HG02981 (cell line): ENCODE data around the gene LIM2.

ENCODE experiments used
- ATAC-seq: cut with Tn5 transposase; IDR thresholded peaks from one replicate; pipeline ENCODE4 v1.9.1; 2021; ENCODE audit warnings: mild to moderate bottlenecking, moderate library complexity; ENCODE audit not compliant: unreplicated experiment

The LIM2 gene

DNA sequence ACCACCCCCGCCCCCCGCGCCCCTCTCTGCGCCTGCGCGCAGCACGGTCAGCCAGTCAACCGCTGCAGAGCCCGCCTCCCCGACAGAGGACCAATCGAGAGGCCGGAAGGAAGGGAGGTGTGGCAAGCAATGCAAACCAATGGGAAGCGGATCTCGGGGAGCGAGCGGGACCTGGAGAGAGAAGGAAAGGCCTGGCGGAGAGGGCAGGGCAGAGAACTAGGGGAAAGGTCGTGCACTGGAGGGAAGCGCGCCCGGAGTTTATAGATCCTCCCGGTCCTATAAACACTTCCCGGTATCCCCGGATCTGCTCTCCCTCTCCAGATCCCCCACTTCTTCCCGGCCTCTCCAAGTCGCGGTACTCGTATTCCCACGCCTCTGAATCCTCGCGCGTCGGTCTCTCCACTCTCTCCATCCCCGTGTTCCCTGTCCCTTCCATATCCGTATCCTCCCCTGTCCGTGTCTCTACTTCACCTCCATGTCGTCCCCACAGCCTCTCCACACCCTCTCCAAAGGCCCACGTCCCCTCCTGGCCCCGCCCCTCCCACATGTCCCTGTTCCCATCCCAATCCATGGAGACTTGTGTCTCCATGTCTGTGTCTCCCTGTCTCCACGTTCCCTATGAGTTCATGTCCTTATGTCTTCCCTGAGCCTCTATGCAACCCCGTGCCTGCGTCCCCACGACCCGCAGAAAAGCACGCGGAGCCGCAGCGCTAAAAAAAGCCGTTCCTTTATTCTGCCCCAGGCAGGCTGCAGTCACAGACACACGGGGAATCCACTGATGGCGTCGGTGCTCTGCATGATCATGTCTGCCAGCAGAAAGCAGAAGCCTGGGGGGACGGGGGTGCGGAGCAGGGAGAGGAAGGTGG, 21.2 kb downstream of the LIM2 start:
- ATAC-seq = no peak

- ATAC-seq = no peak
These were observed 21.8 kb downstream of the LIM2 start, which contains the start of gene ETFB for GRCh38 chr19:51365965-51366388. ETFB (minus strand) TSS chr19:51366388; CDS start chr19:51366326, 62 bp downstream.

- no peak for ATAC-seq
These were observed 22.4 kb downstream of the LIM2 start for GRCh38 chr19:51365211-51365964.

DNA sequence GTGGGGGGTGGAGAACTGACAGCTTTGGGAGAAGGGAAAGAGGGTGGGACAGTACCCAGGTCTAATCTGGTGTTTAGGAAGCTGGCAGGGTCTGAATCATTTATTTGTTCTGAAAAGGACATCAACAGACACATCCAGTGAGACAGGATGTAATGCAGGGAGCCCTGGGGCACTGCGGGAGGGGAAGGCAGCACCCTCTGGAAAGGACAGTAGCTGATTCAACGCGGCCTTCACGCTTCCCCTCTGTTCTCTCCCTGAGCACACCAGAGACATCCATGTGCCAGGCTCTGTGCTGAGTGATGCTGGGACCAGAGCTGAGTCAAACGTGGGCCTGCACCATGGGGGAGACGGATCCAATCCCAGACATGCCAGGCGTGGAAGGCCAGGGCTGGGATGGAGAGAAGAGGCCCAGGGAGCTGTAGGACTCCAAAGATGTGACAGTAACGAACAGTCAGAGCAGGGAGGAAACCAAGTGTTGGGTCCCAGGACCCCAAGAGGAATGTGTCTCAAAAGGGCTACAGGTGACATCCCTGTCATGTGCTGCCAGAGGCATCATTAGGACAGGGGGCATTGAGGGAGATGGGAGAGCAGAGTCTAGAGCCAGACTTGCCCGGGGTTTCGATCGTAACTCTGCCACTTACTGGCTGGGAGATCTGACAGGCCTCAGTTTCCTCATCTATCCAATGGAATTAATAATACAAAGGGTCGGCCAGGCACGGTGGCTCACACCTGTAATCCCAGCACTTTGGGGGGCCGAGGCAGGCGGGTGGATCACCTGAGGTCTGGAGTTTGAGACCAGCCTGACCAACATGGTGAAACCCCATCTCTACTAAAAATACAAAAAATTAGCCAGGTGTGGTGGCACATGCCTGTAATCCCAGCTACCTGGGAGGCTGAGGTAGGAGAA, 23.3 kb downstream of the LIM2 start:
- no peak for ATAC-seq

GRCh38 chr19:51361239-51361638, 26.5 kb downstream of the LIM2 start:
- no peak for ATAC-seq

DNA sequence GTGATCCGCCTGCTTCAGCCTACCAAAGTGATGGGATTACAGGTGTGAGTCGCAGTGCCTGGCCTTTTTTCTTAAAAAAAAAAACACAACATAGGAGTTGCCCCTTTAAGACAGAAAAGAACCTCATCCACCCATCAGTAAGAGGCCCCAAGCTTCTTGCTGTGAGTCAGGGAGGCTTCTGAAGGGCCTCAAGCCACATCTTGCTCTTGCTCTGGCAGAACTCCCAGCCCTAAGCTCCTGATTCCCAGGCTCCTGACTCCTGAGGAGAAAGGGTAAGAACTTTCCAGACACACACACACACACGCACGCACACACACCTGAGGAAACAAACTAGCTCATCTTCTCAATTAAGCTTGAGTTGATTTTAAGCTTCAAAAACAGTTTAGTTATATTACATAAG, 28.5 kb downstream of the LIM2 start:
- no peak for ATAC-seq

DNA sequence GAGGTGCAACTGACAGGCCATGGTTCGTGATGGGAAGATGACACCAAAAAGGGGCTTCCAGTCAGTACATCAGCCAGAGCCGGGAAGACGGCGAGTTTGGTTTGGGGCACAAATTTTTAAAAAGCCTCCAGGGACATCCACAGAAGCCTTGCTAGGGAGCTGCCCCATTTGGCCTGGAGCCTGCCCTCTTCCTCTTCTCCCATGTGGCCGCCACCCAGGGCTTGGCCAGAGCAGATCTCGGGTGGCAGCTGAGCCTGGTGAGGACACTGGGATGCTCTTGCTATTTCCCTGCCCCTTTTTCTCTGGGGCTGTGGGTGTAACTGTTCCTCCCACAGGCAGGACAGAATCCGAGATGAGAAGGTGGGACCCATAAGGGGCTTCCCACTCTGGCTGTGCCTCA, 29.8 kb downstream of the LIM2 start:
- ATAC-seq = no peak

DNA sequence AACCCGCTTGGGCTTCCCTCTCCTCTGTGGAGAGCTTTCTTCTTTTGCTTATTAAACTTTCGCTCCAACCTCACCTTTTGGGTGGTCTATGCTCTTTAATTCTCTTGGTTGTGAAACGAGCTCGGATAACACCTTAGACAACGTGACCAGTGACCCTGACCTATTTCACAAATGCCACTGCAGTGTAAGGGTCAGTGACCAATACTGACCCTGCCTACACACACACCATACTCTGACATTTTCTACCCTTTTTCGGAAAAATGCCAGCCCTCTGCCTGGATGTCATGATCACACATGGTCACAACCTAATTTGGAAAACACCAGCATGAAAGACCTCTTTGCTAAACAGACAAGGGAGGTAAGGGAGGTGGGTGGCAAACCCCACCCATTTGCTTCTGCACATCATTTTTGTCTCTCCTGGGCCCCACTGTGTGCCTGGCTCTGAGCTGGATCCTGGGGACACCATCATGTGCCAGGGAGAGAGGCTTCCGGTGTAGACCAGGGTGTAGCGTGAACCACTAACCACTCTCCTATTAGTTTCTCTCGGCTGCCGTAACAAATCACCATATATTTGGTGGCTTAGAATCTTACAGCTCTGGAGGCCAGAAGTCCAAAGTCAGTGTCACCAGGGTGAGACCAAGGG, 31.5 kb downstream of the LIM2 start:
- no peak for ATAC-seq

GRCh38 chr19:51354742-51355148, 33.0 kb downstream of the LIM2 start:
- ATAC-seq = no peak

GRCh38 chr19:51354103-51354741, 33.6 kb downstream of the LIM2 start:
- no peak for ATAC-seq

DNA sequence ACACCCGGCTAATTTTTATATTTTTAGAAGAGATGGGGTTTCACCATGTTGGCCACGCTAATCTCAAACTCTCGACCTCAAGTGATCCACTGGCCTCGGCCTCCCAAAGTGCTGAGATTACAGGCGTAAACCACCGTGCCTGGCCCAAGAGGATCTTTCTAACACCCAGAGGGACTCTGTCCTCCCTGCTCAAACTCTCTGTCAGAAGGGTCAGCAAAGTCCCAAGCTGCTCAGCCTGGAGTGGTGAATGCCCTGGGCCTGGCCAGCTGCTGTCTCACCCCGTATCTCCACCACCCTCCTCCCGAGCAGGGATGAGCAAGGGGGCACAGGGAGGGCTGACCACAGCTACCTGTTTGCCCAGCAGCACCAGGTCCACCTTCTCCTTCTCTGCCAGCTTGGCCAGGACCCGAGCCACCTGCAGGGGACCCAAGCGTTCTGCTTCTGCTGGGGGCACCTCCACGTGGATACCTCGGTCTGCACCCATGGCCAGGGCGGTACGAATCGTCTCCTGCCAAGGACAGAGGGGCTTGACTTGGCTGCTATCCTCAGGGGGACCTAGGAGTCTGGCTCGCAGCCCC, 34.9 kb downstream of the LIM2 start:
- ATAC-seq = no peak

GRCh38 chr19:51351266-51351990, 36.3 kb downstream of the LIM2 start:
- no peak for ATAC-seq

GRCh38 chr19:51347209-51347928, 40.4 kb downstream of the LIM2 start:
- no peak for ATAC-seq

DNA sequence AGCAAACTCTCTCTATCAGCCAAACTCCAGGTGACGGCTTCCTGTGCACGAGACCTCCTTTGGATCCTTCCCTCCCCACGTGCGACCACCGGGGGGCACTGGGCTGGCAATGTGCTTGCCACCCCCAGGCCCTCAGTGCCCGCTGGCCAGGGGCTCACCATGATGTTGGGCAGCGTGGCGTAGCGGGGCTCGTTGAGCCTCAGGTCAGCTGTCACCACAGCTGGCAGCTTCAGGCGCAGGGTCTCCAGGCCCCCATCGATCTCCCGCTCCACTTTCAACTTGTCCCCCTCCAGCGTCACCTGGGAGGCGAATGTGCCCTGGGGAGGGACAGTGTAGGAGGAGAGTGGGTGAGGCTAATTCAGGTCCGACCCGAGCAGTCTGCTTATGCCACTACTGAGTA, 41.0 kb downstream of the LIM2 start:
- no peak for ATAC-seq

- ATAC-seq = no peak
These were observed 42.6 kb downstream of the LIM2 start for GRCh38 chr19:51345076-51345620.

DNA sequence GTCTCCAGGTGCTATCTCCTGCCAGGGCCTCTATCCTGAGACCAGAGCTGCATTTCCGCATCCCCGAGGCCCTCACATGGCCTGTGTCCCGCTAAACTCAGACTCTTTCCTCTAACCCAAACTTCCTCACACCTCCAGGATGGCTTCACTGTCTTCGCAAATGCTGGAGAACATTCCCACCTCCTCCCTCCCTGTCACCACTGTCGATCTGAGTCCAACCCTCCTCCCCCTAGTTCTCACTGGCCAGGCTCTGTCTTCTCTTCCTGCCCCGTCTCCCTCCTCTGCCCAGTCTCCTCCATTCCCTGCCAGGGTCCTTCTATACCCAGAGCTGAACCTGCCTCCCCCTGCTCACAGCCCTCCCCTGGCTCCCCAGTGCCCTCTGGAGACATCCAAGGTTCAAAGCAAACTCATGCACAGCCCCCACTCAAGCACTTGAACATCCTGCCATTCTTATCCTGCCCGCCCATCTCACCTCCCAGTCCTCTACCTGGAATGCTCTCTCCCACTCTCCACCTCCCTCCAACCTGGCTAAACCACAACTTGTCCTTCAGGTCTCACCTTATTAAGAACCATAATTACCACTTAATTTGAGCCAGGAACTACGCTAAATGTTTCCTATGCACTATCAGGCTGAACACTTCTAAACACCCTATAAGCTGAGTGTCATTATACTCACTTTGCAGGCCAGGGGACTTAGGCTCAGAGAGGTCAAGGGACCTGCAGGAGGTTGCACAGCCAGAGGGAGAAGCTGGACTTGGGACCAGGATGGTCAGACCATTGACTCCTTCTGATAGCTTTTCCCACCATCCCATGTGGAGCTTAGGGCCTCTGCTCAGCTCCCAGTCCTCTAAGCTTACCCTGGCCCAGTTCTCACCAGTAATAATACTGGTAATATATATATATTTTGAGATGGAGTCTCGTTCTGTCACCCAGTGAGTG, 44.9 kb downstream of the LIM2 start:
- no peak for ATAC-seq

DNA sequence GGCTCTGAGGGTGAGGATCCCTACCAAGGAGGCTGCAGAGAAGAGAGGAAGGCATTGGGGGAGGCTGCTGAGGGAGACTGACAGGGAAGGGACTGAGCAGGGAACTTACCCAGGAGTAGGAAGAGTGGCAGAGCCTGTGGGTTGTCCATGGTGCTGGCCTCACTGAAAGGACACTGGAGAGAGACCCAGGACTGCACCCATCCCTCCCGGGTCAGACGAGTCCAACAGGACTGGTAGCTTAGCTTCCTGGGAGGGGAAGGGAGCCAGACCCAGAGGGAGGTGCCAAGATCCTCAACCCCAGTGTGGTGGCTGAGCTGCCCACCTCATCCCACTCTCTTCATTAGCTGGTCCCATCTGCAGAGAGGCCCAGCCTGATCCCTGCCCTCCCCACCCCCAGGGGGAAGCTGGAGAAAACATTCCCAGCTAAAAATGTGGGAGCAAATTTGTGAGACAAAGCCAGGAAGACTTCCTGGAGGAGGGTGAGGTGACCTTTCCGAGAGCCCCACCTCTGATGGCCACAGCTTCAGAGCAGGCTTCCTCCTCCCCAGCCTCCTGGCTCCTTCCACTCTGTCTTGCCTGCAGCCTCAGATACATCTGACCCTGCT, 45.7 kb downstream of the LIM2 start, which contains the start of gene VSIG10L:
TSS of gene VSIG10L (minus strand) at position 164 of the 605 bp plus-strand sequence. CDS start at position 149, 15 bp downstream.
- no peak for ATAC-seq
